HG02973 (cell line): ENCODE measurements around the gene LCN15.

Experiments
- ATAC-seq: cut with Tn5 transposase; IDR thresholded peaks from one replicate; pipeline ENCODE4 v1.9.1; 2021; ENCODE audit warnings: moderate library complexity; ENCODE audit not compliant: unreplicated experiment

LCN15 gene

GRCh38 chr9:136741883-136742571, 22.3 kb downstream of the LCN15 start:
- no peak for ATAC-seq

GRCh38 chr9:136740971-136741882, 23.1 kb downstream of the LCN15 start:
- no peak for ATAC-seq

GRCh38 chr9:136740491-136740890, 23.8 kb downstream of the LCN15 start:
- ATAC-seq, result no peak

- ATAC-seq, result no peak
These were observed 24.2 kb downstream of the LCN15 start for GRCh38 chr9:136740069-136740468.

GRCh38 chr9:136739509-136739908, 24.8 kb downstream of the LCN15 start:
- no peak for ATAC-seq

- no peak for ATAC-seq
These were observed 25.4 kb downstream of the LCN15 start for GRCh38 chr9:136738960-136739359.

- ATAC-seq, result no peak
These were observed 28.4 kb downstream of the LCN15 start for GRCh38 chr9:136735812-136736480.

- ATAC-seq, result no peak
These were observed 29.4 kb downstream of the LCN15 start for GRCh38 chr9:136734837-136735496.

- no peak for ATAC-seq
These were observed 30.7 kb downstream of the LCN15 start for GRCh38 chr9:136733611-136734010.

DNA sequence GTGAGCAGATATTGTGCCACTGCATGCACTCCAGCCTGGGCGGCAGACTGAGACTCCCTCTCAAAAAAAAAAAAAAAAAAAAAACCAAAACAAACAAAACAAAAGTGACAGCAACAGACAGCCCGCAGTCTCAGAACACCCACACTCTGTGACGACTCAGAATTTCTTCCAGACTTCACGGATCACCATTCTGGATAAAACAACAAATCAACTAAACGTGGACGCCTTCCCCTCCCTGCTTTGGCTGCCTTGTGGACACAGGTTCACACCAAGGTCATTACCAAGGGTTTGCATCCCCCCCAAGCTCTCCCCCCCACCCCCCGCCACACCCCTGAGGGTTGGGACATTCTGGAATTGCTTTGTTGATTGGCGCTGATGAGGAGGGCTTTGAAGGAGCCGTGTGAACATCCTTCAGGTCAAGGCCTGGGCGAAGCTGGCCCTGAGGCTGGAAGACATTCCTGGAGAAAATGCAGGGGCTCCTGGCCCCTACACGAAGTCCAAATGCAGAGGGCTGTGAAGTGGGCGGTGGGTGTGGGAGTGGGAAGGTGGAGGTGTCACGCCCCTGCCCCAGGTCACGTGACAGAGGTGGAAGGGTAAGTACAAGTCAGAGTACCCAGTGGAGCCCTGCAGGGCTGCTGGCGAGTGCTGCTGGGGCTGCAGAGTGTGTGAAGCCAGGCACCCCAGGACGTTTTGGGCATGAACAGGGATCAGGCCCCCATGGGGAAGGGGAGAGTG, 31.7 kb downstream of the LCN15 start:
- ATAC-seq, result no peak

DNA sequence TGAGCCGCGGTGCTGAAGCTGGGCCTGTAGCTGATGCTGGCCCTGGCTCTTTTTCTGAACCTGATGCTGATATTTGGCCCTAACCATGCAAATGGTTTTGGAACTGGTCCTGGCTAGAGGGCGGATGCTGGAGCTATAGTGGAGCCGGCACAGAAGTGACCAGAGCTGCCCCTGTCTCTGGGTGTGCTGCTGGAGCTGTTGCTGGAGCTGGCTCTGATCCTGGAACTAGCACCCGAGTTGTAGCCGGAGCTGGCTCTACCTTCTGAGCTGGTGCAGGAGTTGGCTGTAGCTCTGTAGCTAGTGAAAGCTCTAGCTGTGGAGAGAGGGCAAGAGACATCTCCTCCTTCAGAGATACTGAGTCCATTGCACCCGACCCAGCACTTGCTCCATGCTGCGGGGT, 34.4 kb downstream of the LCN15 start:
- no peak for ATAC-seq

- ATAC-seq, result no peak
These were observed 35.2 kb downstream of the LCN15 start for GRCh38 chr9:136729144-136729543.

GRCh38 chr9:136728548-136729123, 35.7 kb downstream of the LCN15 start:
- peak; percentile 11 for ATAC-seq

DNA sequence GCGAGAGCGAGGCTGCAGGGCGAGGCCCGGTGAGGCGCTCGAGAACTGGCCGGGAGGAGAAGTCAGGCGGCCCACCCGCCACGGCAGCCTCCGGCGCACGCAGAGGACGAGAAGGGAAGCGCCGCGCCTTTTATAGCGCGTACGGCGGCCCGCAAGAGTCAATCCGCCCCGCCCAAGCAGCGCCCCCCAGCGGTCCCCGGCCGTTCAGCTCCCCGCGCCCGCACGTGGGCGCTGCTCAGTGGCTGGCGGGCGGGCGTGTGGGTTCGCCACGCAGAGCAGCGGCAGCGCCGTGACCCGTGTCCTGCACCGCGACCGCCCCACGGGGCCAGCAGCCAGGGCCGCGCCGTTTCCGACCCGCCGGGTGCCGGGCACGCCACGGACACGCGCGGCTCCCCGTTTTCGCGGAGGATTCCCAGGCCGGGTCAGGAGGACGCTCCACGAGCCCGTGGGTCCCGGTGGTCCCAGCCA, 36.2 kb downstream of the LCN15 start:
- ATAC-seq, result peak; percentile 61

GRCh38 chr9:136726631-136727191, 37.6 kb downstream of the LCN15 start:
- ATAC-seq, result no peak

- no peak for ATAC-seq
These were observed 38.2 kb downstream of the LCN15 start for GRCh38 chr9:136726118-136726517.

GRCh38 chr9:136725612-136726011, 38.7 kb downstream of the LCN15 start:
- no peak for ATAC-seq

DNA sequence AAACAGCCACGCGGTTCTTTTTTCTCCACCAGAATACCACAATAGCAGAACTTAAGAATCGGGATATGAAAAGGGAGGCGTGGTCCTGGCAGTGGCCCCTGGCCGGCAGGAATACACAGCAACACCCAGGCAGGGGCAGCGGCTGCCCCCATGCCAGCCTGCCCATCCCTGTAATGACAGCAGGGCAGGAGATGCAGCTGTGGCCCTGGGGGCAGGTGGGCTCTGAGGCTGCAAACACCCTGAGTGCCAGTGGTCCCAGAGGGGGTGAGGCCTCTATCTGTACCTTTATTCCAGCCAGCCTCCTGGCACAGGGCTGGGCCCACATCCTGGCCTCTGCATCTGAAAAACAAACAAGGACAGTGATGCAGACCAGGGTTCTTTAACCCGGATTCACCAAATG, 39.5 kb downstream of the LCN15 start:
- no peak for ATAC-seq

DNA sequence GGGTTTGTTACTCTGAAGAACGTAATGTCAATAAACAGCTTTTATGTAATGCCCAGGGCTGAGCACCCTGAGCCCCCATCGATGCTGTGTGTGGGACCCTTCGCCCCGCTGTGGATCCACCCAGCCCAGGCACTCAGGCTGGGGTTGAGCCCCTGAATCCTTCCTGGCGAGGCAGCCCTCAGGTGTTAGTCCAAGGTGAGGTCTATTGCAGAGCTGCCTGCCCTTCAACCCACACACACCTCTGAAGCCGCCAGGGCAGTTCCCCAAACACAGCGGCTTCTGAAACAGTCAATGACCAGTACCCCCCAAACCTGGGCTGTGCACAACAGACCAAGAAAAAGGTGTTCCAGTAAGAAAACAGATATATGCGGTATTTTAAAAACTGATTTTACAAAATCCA, 40.3 kb downstream of the LCN15 start:
- no peak for ATAC-seq
